Measurements from ENCODE around the gene MACROD2. TPM values are rescaled to one million over a fixed set of nuclear protein-coding genes. Genes with fewer than 3 reads are reported as not detected.

MACROD2 gene
- total and polyA plus RNA-seq, 4 donors = 0.66 to 10.5 (median 3.3) TPM

GRCh38 chr20:15917283-15917682 lies 1922.0 kb downstream of the MACROD2 start:
- no peak for DNase-seq (ENCODE audit: low spot score)
- no peaks in the 10 kb centered on the region for H3K9me3 ChIP-seq (ENCODE audit: control insufficient read depth in 4 of 4, low read length in 3 of 4)
- 87% methylated on average over 4 of the region's 4 CpGs for WGBS
- no peak overlapping the region for H3K27ac ChIP-seq (ENCODE audit: low read depth in 1 of 2, low read length in 2 of 2)
- no peaks in the 10 kb centered on the region for H3K27me3 ChIP-seq (ENCODE audit: control insufficient read depth in 4 of 4, insufficient read depth in 4 of 4, low read length in 3 of 4)
- TF ChIP-seq REST (IDR thresholded peaks at IDR 0.05) (no peak), FOXA2 (IDR thresholded peaks at IDR 0.05) (no peak), EGR1 (IDR thresholded peaks at IDR 0.05; ENCODE audit: low read depth in 2 of 2) (no peak), HNF4A (conservative IDR thresholded peaks at IDR 0.05) (no peak), MAX (IDR thresholded peaks at IDR 0.05) (no peak), FOXA1 (IDR thresholded peaks at IDR 0.05) (no peak), CTCF (IDR thresholded peaks at IDR 0.05; ENCODE audit: low read depth, low read length, missing input control) (no peak), SP1 (IDR thresholded peaks at IDR 0.05) (no peak)
- no peak overlapping the region for H3K4me3 ChIP-seq (ENCODE audit: low read depth in 1 of 3, low read length in 3 of 3)
- no peak overlapping the region for H3K9ac ChIP-seq (ENCODE audit: low read depth in 1 of 2, low read length in 2 of 2)
- H3K36me3 ChIP-seq (ENCODE audit: control insufficient read depth in 4 of 4, insufficient read depth in 3 of 4, low read depth in 1 of 4, low read length in 3 of 4) = no peaks in the 10 kb centered on the region
- no peaks in the 10 kb centered on the region for H3K4me1 ChIP-seq (ENCODE audit: control insufficient read depth in 4 of 4, insufficient read depth in 4 of 4, low read length in 3 of 4)

- WGBS = 60% methylated on average over 3 of the region's 3 CpGs
- no peak overlapping the region for H3K9ac ChIP-seq (ENCODE audit: low read depth in 1 of 2, low read length in 2 of 2)
- H3K36me3 ChIP-seq (ENCODE audit: control insufficient read depth in 4 of 4, insufficient read depth in 3 of 4, low read depth in 1 of 4, low read length in 3 of 4) = no peaks in the 10 kb centered on the region
- DNase-seq (ENCODE audit: low spot score) = no peak
- TF ChIP-seq ATF3 (IDR thresholded peaks at IDR 0.05) (no peak), TAF1 (conservative IDR thresholded peaks at IDR 0.05) (no peak), NR2F2 (IDR thresholded peaks at IDR 0.05) (no peak), YY1 (IDR thresholded peaks at IDR 0.05) (no peak), HNF4A (conservative IDR thresholded peaks at IDR 0.05) (no peak), SP1 (IDR thresholded peaks at IDR 0.05) (no peak), FOXA1 (IDR thresholded peaks at IDR 0.05) (no peak), RXRA (IDR thresholded peaks at IDR 0.05) (no peak), JUND (IDR thresholded peaks at IDR 0.05) (no peak), RAD21 (IDR thresholded peaks at IDR 0.05) (no peak), FOXA2 (IDR thresholded peaks at IDR 0.05) (no peak), ZBTB33 (IDR thresholded peaks at IDR 0.05) (no peak), CTCF (IDR thresholded peaks at IDR 0.05; ENCODE audit: low read depth, low read length, missing input control) (no peak), GABPA (IDR thresholded peaks at IDR 0.05 in 1 of 2, conservative IDR thresholded peaks at IDR 0.05 in 1 of 2) (no peak), HNF4G (IDR thresholded peaks at IDR 0.05) (no peak), REST (IDR thresholded peaks at IDR 0.05) (no peak), MAX (IDR thresholded peaks at IDR 0.05) (no peak), EGR1 (IDR thresholded peaks at IDR 0.05; ENCODE audit: low read depth in 2 of 2) (no peak)
- no peaks in the 10 kb centered on the region for H3K9me3 ChIP-seq (ENCODE audit: control insufficient read depth in 4 of 4, low read length in 3 of 4)
- no peak overlapping the region for H3K27ac ChIP-seq (ENCODE audit: low read depth in 1 of 2, low read length in 2 of 2)
- H3K4me1 ChIP-seq (ENCODE audit: control insufficient read depth in 4 of 4, insufficient read depth in 4 of 4, low read length in 3 of 4) = no peaks in the 10 kb centered on the region
- H3K4me3 ChIP-seq (ENCODE audit: low read depth in 1 of 3, low read length in 3 of 3) = no peak overlapping the region
- H3K27me3 ChIP-seq (ENCODE audit: control insufficient read depth in 4 of 4, insufficient read depth in 4 of 4, low read length in 3 of 4) = no peaks in the 10 kb centered on the region
Measured at GRCh38 chr20:15918631-15919030, 1923.3 kb downstream of the MACROD2 start.

Data from liver (tissue), 9 donors.